SK-N-SH (cell line): ENCODE data around the gene CLSTN2. TPM values are rescaled to one million over a fixed set of nuclear protein-coding genes. Genes with fewer than 3 reads are reported as not detected.

Experiments used
- CTCF ChIA-PET: fragments of 300-600, 350-600 bp; formaldehyde crosslinking; extraction: SDS; loops from one replicate; lab custom pipeline; 2021; lab: Yijun Ruan, JAX
- POLR2A ChIA-PET: fragments of 350-600 bp; sonication (Branson Sonifier 250); formaldehyde crosslinking; extraction: SDS; loops from one replicate; lab custom pipeline; 2020; ENCODE audit warnings: antibody characterized with exemption, inconsistent platforms; lab: Yijun Ruan, JAX
- DNase-seq: peaks from one replicate; pipeline ENCODE4 v3.0.0; 2012
- H2AFZ ChIP-seq: fragments of 200-600 bp; sonication (generic); 2 replicates; pipeline ENCODE4 v1.8.1; 2016; ENCODE audit warnings: antibody characterized with exemption, mild to moderate bottlenecking, low read depth
- H3F3A ChIP-seq: fragments of 200-600 bp; sonication (generic); replicated peaks from 2 replicates; pipeline ENCODE3; 2016; ENCODE audit warnings: antibody characterized with exemption, mild to moderate bottlenecking; ENCODE audit not compliant: insufficient read depth
- H3K27ac ChIP-seq, 2 experiments: fragments of 200-500 bp in 1 of 2; fragments of 200-600 bp in 1 of 2; sonication (Bioruptor generic) in 1 of 2; sonication (generic), shearing (Covaris generic) in 1 of 2; 2 replicates each; pipeline versions ENCODE4 v1.5.1 to v1.6.1; 2014 to 2016; ENCODE audit warnings: low read depth in 2 of 2, inconsistent platforms in 1 of 2, low read length in 1 of 2, mild to moderate bottlenecking in 1 of 2, mixed read lengths in 1 of 2
- H3K27me3 ChIP-seq: fragments of 200-600 bp; sonication (generic), shearing (Covaris generic); 2 replicates; pipeline ENCODE4 v1.6.1; 2016; ENCODE audit warnings: mixed run types; ENCODE audit not compliant: insufficient read depth
- H3K36me3 ChIP-seq, 2 experiments: fragments of 200-500 bp in 1 of 2; fragments of 200-600 bp in 1 of 2; sonication (Bioruptor generic) in 1 of 2; sonication (generic) in 1 of 2; replicated peaks in 1 of 2; 2 replicates each; pipeline versions ENCODE3 to v1.5.1; 2014 to 2016; ENCODE audit warnings: low read length in 1 of 2, mild to moderate bottlenecking in 1 of 2; ENCODE audit not compliant: insufficient read depth in 2 of 2, control insufficient read depth in 1 of 2
- H3K4me1 ChIP-seq, 2 experiments: fragments of 200-500 bp in 1 of 2; fragments of 200-600 bp in 1 of 2; sonication (Bioruptor generic) in 1 of 2; sonication (generic), shearing (Covaris generic) in 1 of 2; 2 replicates each; pipeline versions ENCODE4 v1.5.1 to v1.6.1; 2014 to 2016; ENCODE audit warnings: low read depth in 1 of 2, low read length in 1 of 2, mixed run types in 1 of 2; ENCODE audit not compliant: insufficient read depth in 2 of 2, control insufficient read depth in 1 of 2
- H3K4me2 ChIP-seq: fragments of 200-600 bp; sonication (generic), shearing (Covaris generic); 2 replicates; pipeline ENCODE4 v1.6.1; 2017; ENCODE audit warnings: mixed run types
- H3K4me3 ChIP-seq, 2 experiments: fragments of 200-500 bp in 1 of 2; fragments of 200-600 bp in 1 of 2; sonication (Bioruptor generic) in 1 of 2; sonication (generic), shearing (Covaris generic) in 1 of 2; 2 replicates each; pipeline versions ENCODE4 v1.5.1 to v1.8.1; 2014 to 2016; ENCODE audit warnings: low read depth in 2 of 2, inconsistent platforms in 1 of 2, low read length in 1 of 2, mild to moderate bottlenecking in 1 of 2, mixed read lengths in 1 of 2, moderate library complexity in 1 of 2
- H3K79me2 ChIP-seq: fragments of 200-600 bp; sonication (generic); 2 replicates; pipeline ENCODE4 v1.8.1; 2017; ENCODE audit warnings: mild to moderate bottlenecking; ENCODE audit not compliant: insufficient read depth
- H3K9ac ChIP-seq: fragments of 200-600 bp; sonication (generic); 2 replicates; pipeline ENCODE4 v1.6.1; 2017; ENCODE audit warnings: mixed run types
- H3K9me2 ChIP-seq: fragments of 200-600 bp; sonication (generic); 2 replicates; pipeline ENCODE4 v1.6.1; 2017; ENCODE audit warnings: mixed run types
- H3K9me3 ChIP-seq: fragments of 200-600 bp; sonication (generic); 2 replicates; pipeline ENCODE4 v1.6.1; 2017; ENCODE audit warnings: mixed run types, mild to moderate bottlenecking, moderate library complexity
- H4K20me1 ChIP-seq: fragments of 200-600 bp; sonication (generic); 2 replicates; pipeline ENCODE4 v1.6.1; 2017; ENCODE audit warnings: mild to moderate bottlenecking, mixed run types; ENCODE audit not compliant: insufficient read depth
- CHD2 ChIP-seq: fragments of 150-350 bp; IDR thresholded peaks from 2 replicates; pipeline ENCODE4 v1.6.1; 2018; ENCODE audit warnings: low read length; ENCODE audit not compliant: partially characterized antibody
- FOXJ3 ChIP-seq: sonication (generic); formaldehyde crosslinking; IDR thresholded peaks from 2 replicates; pipeline ENCODE4 v1.5.1; 2020; ENCODE audit warnings: mild to moderate bottlenecking, missing genetic modification reagents
- JUND ChIP-seq: IDR thresholded peaks from 2 replicates; pipeline ENCODE4 v1.4.0; 2012
- NFIC ChIP-seq: IDR thresholded peaks from 2 replicates; pipeline ENCODE4 v1.4.0; 2012; ENCODE audit warnings: borderline replicate concordance
- POLR2AphosphoS5 ChIP-seq: IDR thresholded peaks from 2 replicates; pipeline ENCODE4 v1.6.1; 2012; ENCODE audit warnings: low read depth, low read length
- RAD21 ChIP-seq: IDR thresholded peaks from 2 replicates; pipeline ENCODE4 v1.6.1; 2012; ENCODE audit warnings: mild to moderate bottlenecking, low read length
- TAF1 ChIP-seq: IDR thresholded peaks from 2 replicates; pipeline ENCODE4 v1.6.1; 2012; ENCODE audit warnings: low read depth, mild to moderate bottlenecking, low read length, moderate library complexity, borderline replicate concordance
- TCF12 ChIP-seq: IDR thresholded peaks from 2 replicates; pipeline ENCODE4 v1.4.0; 2012
- YY1 ChIP-seq: IDR thresholded peaks from 2 replicates; pipeline ENCODE4 v1.4.0; 2012; ENCODE audit warnings: low read depth, mild to moderate bottlenecking
- WGBS: methylation state at CpG from one replicate; pipeline ENCODE4 v1.1.6; 2017; ENCODE audit warnings: low lambda C conversion rate; 5-methylcytosine and 5-hydroxymethylcytosine counted together
- polyA plus RNA-seq, 3 experiments: library from polyadenylated mRNA; depleted of rRNA; stranded (reverse); fragments of >200 nt; gene quantifications; 2 replicates each; pipeline ENCODE4 v1.2.3, GENCODE V29; 2012
- TF ChIP-seq, protein P1 (sequence below): IDR thresholded peaks from 2 replicates; pipeline ENCODE4 v1.4.0; 2012; ENCODE audit warnings: low read depth, borderline replicate concordance
- TF ChIP-seq, protein P2 (sequence below): fragments of 150-350 bp; IDR thresholded peaks from 2 replicates; pipeline ENCODE4 v1.6.1; 2017; ENCODE audit warnings: antibody characterized with exemption, low read length, low read depth, borderline replicate concordance
- TF ChIP-seq, protein P3 (sequence below): fragments of 150-350 bp; IDR thresholded peaks from 2 replicates; pipeline ENCODE4 v1.6.1; 2016; ENCODE audit warnings: mild to moderate bottlenecking, low read depth, low read length
- TF ChIP-seq, protein P4 (sequence below): IDR thresholded peaks from 2 replicates; pipeline ENCODE4; 2012

CLSTN2 gene
- polyA plus RNA-seq, 1 of the 3 experiments (the other 2 are of a cell fraction): 0.02 TPM

DNA sequence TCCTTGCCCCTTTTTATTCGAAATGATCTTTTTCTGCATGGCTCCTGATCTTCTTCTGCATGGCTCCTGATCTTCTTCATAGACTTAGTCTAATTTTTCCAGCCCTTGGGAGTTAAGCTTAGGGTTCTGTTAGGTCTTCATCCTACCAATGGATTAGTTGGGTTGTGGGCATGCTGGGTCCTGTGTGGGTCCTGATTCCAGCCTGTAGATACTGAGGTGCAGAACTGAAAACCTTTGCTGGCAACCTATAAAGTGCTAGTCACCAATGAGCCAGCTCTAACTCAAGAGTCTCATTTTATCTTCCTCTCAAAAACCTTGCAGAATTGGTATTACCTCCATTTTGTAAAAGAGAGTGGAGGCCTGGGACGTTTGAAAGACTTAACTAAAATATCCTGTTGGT, 229.2 kb downstream of the CLSTN2 start:
- no peak overlapping the region for H2AFZ ChIP-seq
- CTCF ChIA-PET: no interaction called here
- TF ChIP-seq POLR2AphosphoS5 (no peak), NFIC (no peak), CHD2 (no peak), RAD21 (no peak), TAF1 (no peak), FOXJ3 (no peak), YY1 (no peak), JUND (no peak), TCF12 (no peak)
- TF ChIP-seq, protein P1, sequence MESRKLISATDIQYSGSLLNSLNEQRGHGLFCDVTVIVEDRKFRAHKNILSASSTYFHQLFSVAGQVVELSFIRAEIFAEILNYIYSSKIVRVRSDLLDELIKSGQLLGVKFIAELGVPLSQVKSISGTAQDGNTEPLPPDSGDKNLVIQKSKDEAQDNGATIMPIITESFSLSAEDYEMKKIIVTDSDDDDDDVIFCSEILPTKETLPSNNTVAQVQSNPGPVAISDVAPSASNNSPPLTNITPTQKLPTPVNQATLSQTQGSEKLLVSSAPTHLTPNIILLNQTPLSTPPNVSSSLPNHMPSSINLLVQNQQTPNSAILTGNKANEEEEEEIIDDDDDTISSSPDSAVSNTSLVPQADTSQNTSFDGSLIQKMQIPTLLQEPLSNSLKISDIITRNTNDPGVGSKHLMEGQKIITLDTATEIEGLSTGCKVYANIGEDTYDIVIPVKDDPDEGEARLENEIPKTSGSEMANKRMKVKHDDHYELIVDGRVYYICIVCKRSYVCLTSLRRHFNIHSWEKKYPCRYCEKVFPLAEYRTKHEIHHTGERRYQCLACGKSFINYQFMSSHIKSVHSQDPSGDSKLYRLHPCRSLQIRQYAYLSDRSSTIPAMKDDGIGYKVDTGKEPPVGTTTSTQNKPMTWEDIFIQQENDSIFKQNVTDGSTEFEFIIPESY: no peak
- TF ChIP-seq, protein P2, sequence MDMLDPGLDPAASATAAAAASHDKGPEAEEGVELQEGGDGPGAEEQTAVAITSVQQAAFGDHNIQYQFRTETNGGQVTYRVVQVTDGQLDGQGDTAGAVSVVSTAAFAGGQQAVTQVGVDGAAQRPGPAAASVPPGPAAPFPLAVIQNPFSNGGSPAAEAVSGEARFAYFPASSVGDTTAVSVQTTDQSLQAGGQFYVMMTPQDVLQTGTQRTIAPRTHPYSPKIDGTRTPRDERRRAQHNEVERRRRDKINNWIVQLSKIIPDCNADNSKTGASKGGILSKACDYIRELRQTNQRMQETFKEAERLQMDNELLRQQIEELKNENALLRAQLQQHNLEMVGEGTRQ: no peak
- TF ChIP-seq, protein P3, sequence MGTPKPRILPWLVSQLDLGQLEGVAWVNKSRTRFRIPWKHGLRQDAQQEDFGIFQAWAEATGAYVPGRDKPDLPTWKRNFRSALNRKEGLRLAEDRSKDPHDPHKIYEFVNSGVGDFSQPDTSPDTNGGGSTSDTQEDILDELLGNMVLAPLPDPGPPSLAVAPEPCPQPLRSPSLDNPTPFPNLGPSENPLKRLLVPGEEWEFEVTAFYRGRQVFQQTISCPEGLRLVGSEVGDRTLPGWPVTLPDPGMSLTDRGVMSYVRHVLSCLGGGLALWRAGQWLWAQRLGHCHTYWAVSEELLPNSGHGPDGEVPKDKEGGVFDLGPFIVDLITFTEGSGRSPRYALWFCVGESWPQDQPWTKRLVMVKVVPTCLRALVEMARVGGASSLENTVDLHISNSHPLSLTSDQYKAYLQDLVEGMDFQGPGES: no peak
- TF ChIP-seq, protein P4, sequence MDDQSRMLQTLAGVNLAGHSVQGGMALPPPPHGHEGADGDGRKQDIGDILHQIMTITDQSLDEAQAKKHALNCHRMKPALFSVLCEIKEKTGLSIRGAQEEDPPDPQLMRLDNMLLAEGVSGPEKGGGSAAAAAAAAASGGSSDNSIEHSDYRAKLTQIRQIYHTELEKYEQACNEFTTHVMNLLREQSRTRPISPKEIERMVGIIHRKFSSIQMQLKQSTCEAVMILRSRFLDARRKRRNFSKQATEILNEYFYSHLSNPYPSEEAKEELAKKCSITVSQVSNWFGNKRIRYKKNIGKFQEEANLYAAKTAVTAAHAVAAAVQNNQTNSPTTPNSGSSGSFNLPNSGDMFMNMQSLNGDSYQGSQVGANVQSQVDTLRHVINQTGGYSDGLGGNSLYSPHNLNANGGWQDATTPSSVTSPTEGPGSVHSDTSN: no peak

More for the DNA sequence above, 229.2 kb downstream of the CLSTN2 start:
- Histone ChIP-seq H3K9me3 (no peaks in the 10 kb centered on the region; the same call in 1 of the 2 replicates), H3K36me3 (no peaks in the 10 kb centered on the region), H3K4me2 (no peak overlapping the region), H3K4me1 (peaks cover 0 to 7% of the 10 kb centered on the region in 2 experiments; a peak in 2 of 4 replicates), H3K27ac (no peak overlapping the region), H4K20me1 (no peaks in the 10 kb centered on the region), H3K27me3 (no peaks in the 10 kb centered on the region), H3K79me2 (no peaks in the 10 kb centered on the region), H3F3A (no peaks in the 10 kb centered on the region), H3K9me2 (no peaks in the 10 kb centered on the region), H3K4me3 (no peak overlapping the region), H3K9ac (no peak overlapping the region)
- POLR2A ChIA-PET: no interaction called here
- WGBS: 10% methylated on average over 2 of the region's 2 CpGs
- no peak for DNase-seq
